Nephron progenitor cell (in vitro differentiated cells): Measurements from ENCODE around the gene DNM2.

ENCODE experiments used
- DNase-seq: peaks from one replicate; pipeline ENCODE4 v3.0.0; 2021
- H3K27ac Mint-ChIP-seq: 2 replicates; pipeline ENCODE4 v1.8.0; 2021; ENCODE audit warnings: mild to moderate bottlenecking, moderate library complexity, mixed read lengths
- H3K27me3 Mint-ChIP-seq: 2 replicates; pipeline ENCODE4 v1.8.0; 2021; ENCODE audit warnings: mild to moderate bottlenecking, low read depth, mixed read lengths; ENCODE audit not compliant: poor library complexity
- H3K36me3 Mint-ChIP-seq: 2 replicates; pipeline ENCODE4 v1.8.0; 2021; ENCODE audit warnings: low read depth, mixed read lengths
- H3K4me1 Mint-ChIP-seq: 2 replicates; pipeline ENCODE4 v1.8.0; 2021; ENCODE audit warnings: mixed read lengths
- H3K4me3 Mint-ChIP-seq: 2 replicates; pipeline ENCODE4 v1.8.0; 2021; ENCODE audit warnings: mild to moderate bottlenecking, moderate library complexity, mixed read lengths
- H3K9me3 Mint-ChIP-seq: 2 replicates; pipeline ENCODE4 v1.8.0; 2021; ENCODE audit warnings: mild to moderate bottlenecking, moderate library complexity, mixed read lengths
- CTCF ChIP-seq: fragments of 200-600 bp; sonication (generic); IDR thresholded peaks from 2 replicates; pipeline ENCODE4 v1.5.0; 2021; ENCODE audit warnings: antibody characterized with exemption

Gene DNM2

DNA sequence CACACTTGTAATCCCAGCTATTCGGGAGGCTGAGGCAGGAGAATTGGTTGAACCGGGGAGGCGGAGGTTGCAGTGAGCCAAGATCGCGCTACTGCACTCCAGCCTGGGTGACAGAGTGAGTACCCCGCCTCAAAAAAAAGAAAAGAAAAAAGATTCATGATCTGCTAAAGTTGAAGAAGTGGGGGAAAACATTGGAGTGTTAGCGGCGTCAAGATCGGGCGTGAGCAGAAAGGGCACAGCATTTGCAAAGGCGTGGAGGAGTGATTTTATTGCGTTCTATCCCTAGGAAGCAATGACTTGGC is 874 bp upstream of the DNM2 start:
- Mint-ChIP-seq H3K27me3 (peaks cover 3% of the 10 kb centered on the region), H3K27ac (peak overlapping the region; percentile 93), H3K4me1 (peaks cover 35% of the 10 kb centered on the region), H3K36me3 (peaks cover 2% of the 10 kb centered on the region), H3K4me3 (peak overlapping the region; percentile 78), H3K9me3 (no peaks in the 10 kb centered on the region)
- DNase-seq: no peak
- TF ChIP-seq CTCF: no peak

DNA sequence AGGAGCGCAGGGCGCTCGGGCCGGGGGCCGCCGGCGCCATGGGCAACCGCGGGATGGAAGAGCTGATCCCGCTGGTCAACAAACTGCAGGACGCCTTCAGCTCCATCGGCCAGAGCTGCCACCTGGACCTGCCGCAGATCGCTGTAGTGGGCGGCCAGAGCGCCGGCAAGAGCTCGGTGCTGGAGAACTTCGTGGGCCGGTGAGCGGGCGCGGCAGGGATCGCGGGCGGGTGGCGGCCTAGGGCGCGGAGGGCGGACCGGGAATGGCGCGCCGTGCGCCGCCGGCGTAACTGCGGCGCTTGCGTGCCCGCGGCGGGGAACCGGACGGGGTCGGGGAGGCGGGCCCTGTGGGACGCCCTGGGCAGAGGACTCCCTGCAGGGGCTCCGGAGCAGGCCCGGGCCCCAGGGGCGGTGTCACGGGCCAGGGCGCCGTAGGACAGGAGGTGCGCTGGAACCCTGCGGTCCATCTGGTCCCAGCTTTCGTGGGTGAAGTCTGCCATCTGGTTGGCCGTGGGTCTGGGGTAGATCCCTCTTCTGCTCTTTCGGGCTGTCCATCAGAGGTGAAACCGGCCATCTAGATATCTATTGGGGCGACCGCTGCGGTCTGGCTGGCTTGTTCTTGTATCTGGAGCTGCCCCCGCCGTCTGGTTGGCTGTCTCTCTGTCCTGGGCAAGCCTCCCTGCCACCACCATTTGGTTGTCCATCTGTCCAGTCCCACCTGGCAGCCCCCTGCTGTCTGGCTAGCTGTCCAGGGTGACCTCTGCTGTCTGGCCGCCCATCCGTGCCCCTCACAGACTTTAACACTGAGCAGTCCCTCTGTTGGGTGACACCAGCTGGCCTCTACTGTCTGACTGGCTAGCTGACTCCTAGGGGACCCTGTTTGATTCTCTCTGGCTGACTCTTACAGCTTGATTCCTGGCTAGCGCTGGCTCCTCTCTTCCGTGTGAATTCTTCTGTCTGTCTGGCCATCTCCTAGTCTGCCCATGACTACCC is 622 bp downstream of the DNM2 start:
- Mint-ChIP-seq H3K9me3 (no peaks in the 10 kb centered on the region), H3K4me3 (peak overlapping the region; percentile 96), H3K27ac (peak overlapping the region; percentile 97), H3K27me3 (peaks cover 3% of the 10 kb centered on the region), H3K36me3 (peaks cover 2% of the 10 kb centered on the region), H3K4me1 (peaks cover 31% of the 10 kb centered on the region)
- DNase-seq: peak; percentile 71
- TF ChIP-seq CTCF: no peak

DNA sequence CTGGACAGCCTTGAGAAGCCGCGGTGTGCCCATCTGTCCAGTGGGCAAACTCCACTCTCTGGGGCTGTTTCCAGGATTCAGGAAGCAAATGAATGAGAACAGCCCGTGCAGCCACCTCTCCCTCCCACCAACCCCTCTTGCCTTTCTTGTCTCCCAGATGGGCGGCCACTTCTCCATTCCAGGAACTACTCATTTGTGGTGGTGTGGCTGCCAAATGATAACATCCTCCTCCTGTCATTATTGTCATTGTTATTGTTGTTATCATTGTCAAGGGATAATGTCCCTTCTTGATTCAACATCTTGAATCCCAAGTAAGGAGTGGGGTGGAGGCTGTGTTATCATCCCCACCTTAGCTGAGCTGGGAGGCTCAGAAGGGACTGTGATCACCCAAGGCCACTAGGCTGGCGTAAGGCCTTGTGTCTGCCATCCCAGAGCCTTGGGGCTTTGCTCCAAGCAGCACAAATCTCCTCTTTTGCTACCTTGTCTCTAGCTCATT is 1.6 kb downstream of the DNM2 start:
- Mint-ChIP-seq H3K4me3 (peak overlapping the region; percentile 96), H3K36me3 (peaks cover 6% of the 10 kb centered on the region), H3K4me1 (peaks cover 24% of the 10 kb centered on the region), H3K9me3 (no peaks in the 10 kb centered on the region), H3K27me3 (peaks cover 3% of the 10 kb centered on the region), H3K27ac (peak overlapping the region; percentile 25)
- no peak for TF ChIP-seq CTCF
- DNase-seq: no peak

DNA sequence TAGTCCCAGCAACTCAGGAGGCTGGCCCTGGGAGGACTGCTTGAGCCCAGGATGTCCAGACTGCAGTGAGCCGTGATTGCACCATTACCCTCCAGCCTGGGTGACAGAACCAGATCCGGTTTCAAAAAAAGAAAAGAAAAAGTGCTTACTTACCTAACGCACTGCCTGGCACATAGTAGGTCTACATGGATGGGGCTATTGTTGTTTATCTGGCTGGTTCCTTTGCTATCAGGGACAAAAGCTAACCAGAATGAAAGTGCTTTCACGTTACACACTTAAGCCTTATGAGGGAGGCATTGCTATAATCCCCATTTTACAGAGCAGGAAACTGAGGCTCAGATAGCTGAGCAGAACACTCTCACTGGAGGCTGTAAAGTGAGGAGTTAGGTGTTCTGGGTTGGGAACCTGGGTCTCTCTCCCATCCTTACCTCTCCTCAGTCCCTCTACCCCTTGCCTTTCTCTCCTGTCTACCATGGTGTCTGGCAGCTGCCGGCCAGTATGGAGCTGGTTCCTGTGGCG is 2.8 kb downstream of the DNM2 start:
- Mint-ChIP-seq H3K4me1 (peaks cover 22% of the 10 kb centered on the region), H3K27me3 (peaks cover 3% of the 10 kb centered on the region), H3K4me3 (no peak overlapping the region), H3K9me3 (no peaks in the 10 kb centered on the region), H3K36me3 (peaks cover 11% of the 10 kb centered on the region), H3K27ac (no peak overlapping the region)
- no peak for DNase-seq
- TF ChIP-seq CTCF: no peak

GRCh38 chr19:10723591-10723990 is 5.7 kb downstream of the DNM2 start:
- peaks cover 15% of the 10 kb centered on the region for H3K4me1 Mint-ChIP-seq
- H3K36me3 Mint-ChIP-seq: peaks cover 33% of the 10 kb centered on the region
- TF ChIP-seq CTCF: no peak
- no peak overlapping the region for H3K4me3 Mint-ChIP-seq
- H3K27me3 Mint-ChIP-seq: peaks cover 3% of the 10 kb centered on the region
- no peaks in the 10 kb centered on the region for H3K9me3 Mint-ChIP-seq
- no peak for DNase-seq
- H3K27ac Mint-ChIP-seq: peak overlapping the region; percentile 92
